Glutamatergic neuron (in vitro differentiated cells): ENCODE data around the gene NTRK2. TPM values are rescaled to one million over a fixed set of nuclear protein-coding genes. Genes with fewer than 3 reads are reported as not detected.
"Not testable (repeated sequence)": the region's sequence is repeated elsewhere in the genome, so short reads cannot be mapped to it uniquely, and the experiment has no call there.

ENCODE experiments used
- DNase-seq: peaks from one replicate; pipeline ENCODE4 v3.0.0; 2022
- H3K27ac Mint-ChIP-seq: one replicate; pipeline ENCODE4 v1.8.0; 2020; ENCODE audit warnings: mild to moderate bottlenecking, mixed read lengths, inconsistent platforms; ENCODE audit not compliant: unreplicated experiment
- H3K27me3 Mint-ChIP-seq: one replicate; pipeline ENCODE4 v1.8.0; 2020; ENCODE audit warnings: mild to moderate bottlenecking, moderate library complexity, mixed read lengths, inconsistent platforms; ENCODE audit not compliant: unreplicated experiment
- H3K36me3 Mint-ChIP-seq: one replicate; pipeline ENCODE4 v1.8.0; 2020; ENCODE audit warnings: mild to moderate bottlenecking, mixed read lengths, inconsistent platforms; ENCODE audit not compliant: unreplicated experiment
- H3K4me1 Mint-ChIP-seq: one replicate; pipeline ENCODE4 v1.8.0; 2020; ENCODE audit warnings: mild to moderate bottlenecking, low read depth, mixed read lengths, inconsistent platforms; ENCODE audit not compliant: unreplicated experiment
- H3K4me3 Mint-ChIP-seq: one replicate; pipeline ENCODE4 v1.8.0; 2020; ENCODE audit warnings: mild to moderate bottlenecking, mixed read lengths, inconsistent platforms; ENCODE audit not compliant: unreplicated experiment
- H3K9me3 Mint-ChIP-seq: one replicate; pipeline ENCODE4 v1.8.0; 2020; ENCODE audit warnings: mild to moderate bottlenecking, moderate library complexity, mixed read lengths, inconsistent platforms; ENCODE audit not compliant: unreplicated experiment
- total RNA-seq: library from RNA; stranded (reverse); fragmentation: NEBNext Ultra II Directional; extraction: Animal tissue kit (Norgen Biotek cat#: 25700); gene quantifications from one replicate; pipeline ENCODE4 v1.2.1, GENCODE V29; 2021; ENCODE audit not compliant: unreplicated experiment
- TF ChIP-seq, protein P1 (sequence below): fragments of 200-600 bp; sonication (generic); IDR thresholded peaks from one replicate; pipeline ENCODE4 v1.5.0; 2021; ENCODE audit not compliant: partially characterized antibody, unreplicated experiment

The NTRK2 gene
- total RNA-seq, 1 donor from 2014 or later, result 2.1 TPM

GRCh38 chr9:85061969-85062368 is 392.4 kb downstream of the NTRK2 start:
- Mint-ChIP-seq H3K36me3 (no peaks in the 10 kb centered on the region), H3K4me3 (no peak overlapping the region), H3K4me1 (no peaks in the 10 kb centered on the region), H3K27me3 (peaks cover 2% of the 10 kb centered on the region), H3K9me3 (peaks cover 2% of the 10 kb centered on the region), H3K27ac (no peak overlapping the region)
- TF ChIP-seq, protein P1, sequence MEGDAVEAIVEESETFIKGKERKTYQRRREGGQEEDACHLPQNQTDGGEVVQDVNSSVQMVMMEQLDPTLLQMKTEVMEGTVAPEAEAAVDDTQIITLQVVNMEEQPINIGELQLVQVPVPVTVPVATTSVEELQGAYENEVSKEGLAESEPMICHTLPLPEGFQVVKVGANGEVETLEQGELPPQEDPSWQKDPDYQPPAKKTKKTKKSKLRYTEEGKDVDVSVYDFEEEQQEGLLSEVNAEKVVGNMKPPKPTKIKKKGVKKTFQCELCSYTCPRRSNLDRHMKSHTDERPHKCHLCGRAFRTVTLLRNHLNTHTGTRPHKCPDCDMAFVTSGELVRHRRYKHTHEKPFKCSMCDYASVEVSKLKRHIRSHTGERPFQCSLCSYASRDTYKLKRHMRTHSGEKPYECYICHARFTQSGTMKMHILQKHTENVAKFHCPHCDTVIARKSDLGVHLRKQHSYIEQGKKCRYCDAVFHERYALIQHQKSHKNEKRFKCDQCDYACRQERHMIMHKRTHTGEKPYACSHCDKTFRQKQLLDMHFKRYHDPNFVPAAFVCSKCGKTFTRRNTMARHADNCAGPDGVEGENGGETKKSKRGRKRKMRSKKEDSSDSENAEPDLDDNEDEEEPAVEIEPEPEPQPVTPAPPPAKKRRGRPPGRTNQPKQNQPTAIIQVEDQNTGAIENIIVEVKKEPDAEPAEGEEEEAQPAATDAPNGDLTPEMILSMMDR, result no peak
- no peak for DNase-seq

- Mint-ChIP-seq H3K4me3 (no peak overlapping the region), H3K9me3 (peaks cover 2% of the 10 kb centered on the region)
Measured at GRCh38 chr9:85062385-85063022, 393.0 kb downstream of the NTRK2 start.

GRCh38 chr9:85064811-85065371 is 395.4 kb downstream of the NTRK2 start:
- no peak overlapping the region for H3K4me3 Mint-ChIP-seq
- H3K4me1 Mint-ChIP-seq, result no peaks in the 10 kb centered on the region
- peaks cover 5% of the 10 kb centered on the region for H3K9me3 Mint-ChIP-seq
- peaks cover 2% of the 10 kb centered on the region for H3K27me3 Mint-ChIP-seq
- DNase-seq, result no peak
- H3K36me3 Mint-ChIP-seq, result peaks cover 7% of the 10 kb centered on the region
- TF ChIP-seq, protein P1, result no peak
- H3K27ac Mint-ChIP-seq, result no peak overlapping the region

More at GRCh38 chr9:85062385-85063022, 393.0 kb downstream of the NTRK2 start:
- H3K27me3 Mint-ChIP-seq, result peaks cover 2% of the 10 kb centered on the region
- no peak overlapping the region for H3K27ac Mint-ChIP-seq
- TF ChIP-seq, protein P1, result no peak
- H3K36me3 Mint-ChIP-seq, result no peaks in the 10 kb centered on the region
- H3K4me1 Mint-ChIP-seq, result no peaks in the 10 kb centered on the region
- DNase-seq, result no peak

- no peaks in the 10 kb centered on the region for H3K4me1 Mint-ChIP-seq
- no peak overlapping the region for H3K27ac Mint-ChIP-seq
- peaks cover 3% of the 10 kb centered on the region for H3K9me3 Mint-ChIP-seq
- TF ChIP-seq, protein P1, result no peak
- peaks cover 2% of the 10 kb centered on the region for H3K27me3 Mint-ChIP-seq
- H3K4me3 Mint-ChIP-seq, result no peak overlapping the region
- H3K36me3 Mint-ChIP-seq, result peaks cover 7% of the 10 kb centered on the region
- DNase-seq, result no peak
Measured at GRCh38 chr9:85067792-85068191, 398.3 kb downstream of the NTRK2 start.

GRCh38 chr9:85069421-85069820 is 399.9 kb downstream of the NTRK2 start:
- not testable (repeated sequence) for H3K27ac Mint-ChIP-seq, H3K4me3 Mint-ChIP-seq, H3K27me3 Mint-ChIP-seq, H3K9me3 Mint-ChIP-seq, H3K36me3 Mint-ChIP-seq, DNase-seq, H3K4me1 Mint-ChIP-seq
